ENCODE results near the gene PIEZO1.
A peak's percentile ranks its signal among the peaks of the same experiment; 100 is the strongest.

Gene PIEZO1

GRCh38 chr16:88681709-88682451, 103.1 kb downstream of the PIEZO1 start:
- H3K4me3 ChIP-seq (ENCODE audit: low read depth, low read length) = peak overlapping the region; percentile 24

DNA sequence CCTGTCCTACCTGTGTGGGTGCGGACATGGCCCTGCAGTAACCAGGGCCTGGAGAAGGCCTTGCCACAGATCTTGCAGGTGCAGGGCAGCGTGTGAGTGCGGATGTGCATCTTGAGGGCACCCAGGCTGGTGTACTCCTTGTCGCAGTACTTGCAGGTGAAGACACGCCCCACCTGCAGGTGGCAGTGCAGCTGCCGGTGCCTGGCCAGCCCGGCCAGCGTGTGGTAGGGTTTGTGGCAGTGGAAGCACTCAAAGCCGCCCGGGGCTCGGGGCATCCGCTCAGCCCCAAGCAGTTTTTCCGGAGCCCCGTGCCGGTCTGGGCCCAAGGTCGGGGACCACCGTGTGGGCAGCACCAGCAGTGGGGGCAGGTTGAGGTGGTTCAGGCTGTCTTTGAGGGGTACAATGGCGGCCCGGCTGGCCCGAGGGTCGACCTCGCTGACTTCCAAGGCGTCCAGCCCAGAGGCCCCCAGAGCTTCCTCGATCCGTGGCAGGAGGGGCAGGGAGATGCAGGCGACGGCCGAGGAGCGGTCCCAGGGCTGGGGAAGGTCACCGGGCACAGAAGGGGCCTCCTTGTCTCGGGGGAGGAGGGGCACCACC, 103.8 kb downstream of the PIEZO1 start:
- peak; percentile 68 for DNase-seq (ENCODE audit: low read depth)
- peak overlapping the region; percentile 24 for H3K4me3 ChIP-seq (ENCODE audit: low read depth, low read length)
- peak; percentile 85 for TF ChIP-seq CTCF (IDR thresholded peaks at IDR 0.05; ENCODE audit: low read depth, low read length, missing control alignments)

More at GRCh38 chr16:88681709-88682451, 103.1 kb downstream of the PIEZO1 start:
- no peak for TF ChIP-seq CTCF (IDR thresholded peaks at IDR 0.05; ENCODE audit: low read depth, low read length, missing control alignments)
- DNase-seq (ENCODE audit: low read depth) = peak; percentile 94

DNA sequence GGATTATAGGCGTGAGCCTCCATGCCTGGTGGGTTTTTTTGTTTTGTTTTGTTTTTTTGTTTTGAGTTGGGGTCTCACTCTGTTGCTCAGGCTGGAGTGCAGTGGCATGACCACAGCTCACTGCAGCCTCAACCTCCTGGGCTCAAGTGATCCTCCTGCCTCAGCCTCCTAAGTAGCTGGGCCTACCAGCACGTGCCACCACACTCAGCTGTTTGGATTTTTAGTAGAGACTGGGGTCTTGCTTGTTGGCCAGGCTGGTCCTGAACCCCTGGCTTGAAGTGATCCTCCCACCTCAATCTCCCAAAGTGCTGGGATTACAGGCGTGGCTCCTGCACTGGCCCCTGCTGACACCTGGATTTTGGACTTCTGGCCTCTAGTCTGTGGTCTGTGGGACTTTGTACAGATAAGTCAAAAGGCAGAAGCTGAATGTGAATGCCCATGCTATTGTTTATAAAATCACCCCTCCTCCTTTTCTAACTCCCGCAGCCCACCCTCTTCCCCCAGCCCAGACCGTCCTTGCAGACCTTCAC, 104.4 kb downstream of the PIEZO1 start:
- H3K4me3 ChIP-seq (ENCODE audit: low read depth, low read length) = no peak overlapping the region; the same call in 1 of the 2 replicates
- TF ChIP-seq CTCF (IDR thresholded peaks at IDR 0.05; ENCODE audit: low read depth, low read length, missing control alignments) = no peak

DNA sequence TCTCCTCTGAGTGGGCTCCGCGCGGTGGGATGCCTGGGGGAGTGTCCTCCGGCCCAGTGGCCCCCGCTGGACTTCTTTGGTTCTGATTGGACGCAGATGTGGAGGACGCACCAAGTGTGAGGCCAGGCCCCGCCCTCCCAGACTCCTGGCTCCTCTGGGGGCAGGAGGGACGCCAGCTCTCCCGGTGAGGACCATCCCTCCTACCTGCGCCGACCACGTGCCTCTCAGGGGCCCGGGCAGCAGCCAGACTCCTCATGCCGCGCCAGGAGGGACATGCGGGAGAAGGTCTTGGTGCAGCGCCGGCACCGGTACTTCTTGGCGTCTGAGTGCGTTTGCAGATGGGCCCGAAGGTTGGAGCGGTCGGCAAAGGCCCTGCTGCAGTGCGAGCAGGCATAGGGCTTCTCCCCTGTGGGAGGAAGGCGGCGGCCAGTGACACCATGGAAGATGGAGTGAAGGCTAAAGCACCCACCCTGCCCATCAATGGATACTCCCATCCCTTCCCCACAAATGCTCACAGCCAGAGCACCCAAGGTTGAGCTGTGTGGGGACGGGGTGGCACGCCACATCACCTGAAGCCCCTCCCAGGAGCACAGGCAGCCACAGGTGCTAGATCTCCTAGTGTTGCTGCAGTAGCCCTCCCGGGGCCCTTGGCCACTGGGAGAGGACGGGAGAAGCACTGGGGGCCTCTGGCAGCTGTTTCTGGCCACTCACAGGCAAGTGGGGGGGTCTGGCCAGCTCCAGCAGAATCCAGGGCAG, 106.6 kb downstream of the PIEZO1 start:
- TF ChIP-seq CTCF (IDR thresholded peaks at IDR 0.05; ENCODE audit: low read depth, low read length, missing control alignments) = no peak

More for the DNA sequence above, 104.4 kb downstream of the PIEZO1 start:
- no peak for DNase-seq (ENCODE audit: low read depth)

GRCh38 chr16:88677721-88678120, 107.3 kb downstream of the PIEZO1 start:
- no peak overlapping the region for H3K4me3 ChIP-seq (ENCODE audit: low read depth, low read length)
- no peak for TF ChIP-seq CTCF (IDR thresholded peaks at IDR 0.05; ENCODE audit: low read depth, low read length, missing control alignments)

More for the DNA sequence above, 106.6 kb downstream of the PIEZO1 start:
- no peak for DNase-seq (ENCODE audit: low read depth)
- no peak overlapping the region for H3K4me3 ChIP-seq (ENCODE audit: low read depth, low read length)

GRCh38 chr16:88676502-88677242, 108.3 kb downstream of the PIEZO1 start:
- H3K4me3 ChIP-seq (ENCODE audit: low read depth, low read length) = no peak overlapping the region
- no peak for TF ChIP-seq CTCF (IDR thresholded peaks at IDR 0.05; ENCODE audit: low read depth, low read length, missing control alignments)
- DNase-seq (ENCODE audit: low read depth) = no peak

More at GRCh38 chr16:88677721-88678120, 107.3 kb downstream of the PIEZO1 start:
- no peak for DNase-seq (ENCODE audit: low read depth)
